B cell (primary cell): ENCODE data around the gene CALY.

Experiments
- CTCF ChIP-seq: fragments of 200-600 bp; IDR thresholded peaks from one replicate; pipeline ENCODE4 v1.8.0; 2022; ENCODE audit warnings: antibody characterized with exemption, mild to moderate bottlenecking
- EZH2 ChIP-seq: IDR thresholded peaks from 2 replicates; pipeline ENCODE4 v1.6.1; 2012; ENCODE audit warnings: borderline replicate concordance, low read depth, mild to moderate bottlenecking, moderate library complexity, low read length; ENCODE audit not compliant: insufficient read depth, poor library complexity, severe bottlenecking

GRCh38 chr10:133278577-133279265, 58.0 kb downstream of the CALY start:
- TF ChIP-seq CTCF, result no peak
- TF ChIP-seq EZH2, result no peak
